ENCODE measurements around the gene MRPS27. TPM values are rescaled to one million over a fixed set of nuclear protein-coding genes. Genes with fewer than 3 reads are reported as not detected.

MRPS27 gene
- total RNA-seq, 1 donor = 83.6 TPM

- H3K4me3 ChIP-seq (ENCODE audit: low read depth, low read length) = no peak overlapping the region
- no peak for DNase-seq (ENCODE audit: low read depth)
- TF ChIP-seq CTCF (IDR thresholded peaks at IDR 0.05; ENCODE audit: insufficient read depth, low read length) = no peak
Measured at GRCh38 chr5:72293495-72294055, 26.5 kb downstream of the MRPS27 start.

- TF ChIP-seq CTCF (IDR thresholded peaks at IDR 0.05; ENCODE audit: insufficient read depth, low read length) = no peak
- no peak for DNase-seq (ENCODE audit: low read depth)
Measured at GRCh38 chr5:72292411-72292810, 27.6 kb downstream of the MRPS27 start.

GRCh38 chr5:72291601-72292000 lies 28.4 kb downstream of the MRPS27 start:
- H3K4me3 ChIP-seq (ENCODE audit: low read depth, low read length) = no peak overlapping the region
- no peak for DNase-seq (ENCODE audit: low read depth)
- no peak for TF ChIP-seq CTCF (IDR thresholded peaks at IDR 0.05; ENCODE audit: insufficient read depth, low read length)

More at GRCh38 chr5:72292411-72292810, 27.6 kb downstream of the MRPS27 start:
- no peak overlapping the region for H3K4me3 ChIP-seq (ENCODE audit: low read depth, low read length)

GRCh38 chr5:72290356-72291133 lies 29.5 kb downstream of the MRPS27 start:
- DNase-seq (ENCODE audit: low read depth) = no peak
- H3K4me3 ChIP-seq (ENCODE audit: low read depth, low read length) = no peak overlapping the region
- TF ChIP-seq CTCF (IDR thresholded peaks at IDR 0.05; ENCODE audit: insufficient read depth, low read length) = no peak

GRCh38 chr5:72288924-72289323 lies 31.1 kb downstream of the MRPS27 start:
- no peak for TF ChIP-seq CTCF (IDR thresholded peaks at IDR 0.05; ENCODE audit: insufficient read depth, low read length)
- H3K4me3 ChIP-seq (ENCODE audit: low read depth, low read length) = no peak overlapping the region
- no peak for DNase-seq (ENCODE audit: low read depth)

- TF ChIP-seq CTCF (IDR thresholded peaks at IDR 0.05; ENCODE audit: insufficient read depth, low read length) = no peak
- DNase-seq (ENCODE audit: low read depth) = no peak
- no peak overlapping the region for H3K4me3 ChIP-seq (ENCODE audit: low read depth, low read length)
Measured at GRCh38 chr5:72286798-72287197, 33.2 kb downstream of the MRPS27 start.

All from fibroblast of the aortic adventitia (primary cell).